H1 (cell line): ENCODE data around the gene CHRNA9. TPM values are rescaled to one million over a fixed set of nuclear protein-coding genes. Genes with fewer than 3 reads are reported as not detected.

ENCODE experiments used
- CHD2 ChIP-seq: IDR thresholded peaks from 2 replicates; pipeline ENCODE4 v1.6.1; 2012; ENCODE audit warnings: low read length, improper control_type of control experiment
- KDM1A ChIP-seq: fragments of 200-600, 300-600 bp; sonication (generic); IDR thresholded peaks from 2 replicates; pipeline ENCODE4 v1.7.1; 2016; ENCODE audit warnings: mild to moderate bottlenecking, low read length, borderline replicate concordance
- TCF12 ChIP-seq: IDR thresholded peaks from 2 replicates; pipeline ENCODE4 v1.6.1; 2011; ENCODE audit warnings: low read depth, mild to moderate bottlenecking, low read length
- polyA plus RNA-seq, 7 experiments: library from polyadenylated mRNA; depleted of rRNA in 3 of 7; stranded (reverse) in 5 of 7; unstranded in 2 of 7; fragments of >200 nt in 5 of 7; fragments of 200-250 nt in 2 of 7; gene quantifications; 1 replicate in 5 of 7; 2 replicates in 1 of 7; 4 replicates in 1 of 7; pipeline versions ENCODE4 v1.2.1 to v1.2.3, GENCODE V29; 2011 to 2013; ENCODE audit warnings: missing spikeins in 2 of 7, mixed read lengths in 2 of 7
- total RNA-seq: library from RNA; stranded (reverse); fragmentation: NEBNext Ultra II Directional; extraction: Animal tissue kit (Norgen Biotek cat#: 25700); gene quantifications from 2 replicates; pipeline ENCODE4 v1.2.1, GENCODE V29; 2021

The CHRNA9 gene
- total and polyA plus RNA-seq, 2 of the 8 experiments (the other 6 are each of a cell fraction or from before 2014, with no cell fraction given), result 1.4 to 3.3 TPM

DNA sequence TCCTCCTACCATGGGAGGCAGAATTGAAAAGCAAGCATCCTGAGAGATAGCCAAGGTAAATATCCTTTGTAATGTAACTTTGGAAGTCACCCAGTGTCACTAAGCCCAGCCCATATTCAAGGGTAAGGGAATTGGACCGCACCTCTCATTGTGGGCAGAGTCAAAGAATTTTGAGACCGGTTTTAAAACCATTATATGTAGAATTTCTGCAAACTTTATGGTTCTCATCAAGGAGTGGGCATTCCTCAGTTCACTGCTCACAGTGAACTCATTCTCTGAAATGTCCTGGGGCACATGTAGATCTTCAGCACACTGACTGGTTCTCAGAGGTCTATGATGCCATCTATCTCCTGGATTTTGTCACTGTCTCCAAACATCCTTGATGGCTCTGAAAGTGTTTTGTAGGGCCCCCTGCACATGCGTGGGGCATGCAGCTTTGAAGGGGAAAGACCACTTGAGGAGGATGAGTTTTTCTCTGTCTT is 35.3 kb upstream of the CHRNA9 start (continued):
- TF ChIP-seq CHD2 (no peak), KDM1A (no peak), TCF12 (no peak)
